Liver (tissue), 9 donors: ENCODE results near the gene UBASH3B. TPM values are rescaled to one million over a fixed set of nuclear protein-coding genes. Genes with fewer than 3 reads are reported as not detected.

Source experiments
- DNase-seq: peaks from one replicate; pipeline ENCODE4 v3.0.0-alpha.2; 2017; ENCODE audit warnings: low spot score
- H3K27ac ChIP-seq, 2 donors: one replicate each; pipeline ENCODE4 v1.7.0; 2013; ENCODE audit warnings: inconsistent platforms in 2 of 2, low read length in 2 of 2, control low read depth in 1 of 2, low read depth in 1 of 2, mild to moderate bottlenecking in 1 of 2
- H3K27me3 ChIP-seq, 4 donors: one replicate each; pipeline versions ENCODE4 v1.6.1 to v1.7.0; 2013; ENCODE audit warnings: low read length in 3 of 4, inconsistent platforms in 1 of 4, mild to moderate bottlenecking in 1 of 4, moderate library complexity in 1 of 4; ENCODE audit not compliant: control insufficient read depth in 4 of 4, insufficient read depth in 4 of 4
- H3K36me3 ChIP-seq, 4 donors: one replicate each; pipeline versions ENCODE4 v1.6.1 to v1.7.0; 2013; ENCODE audit warnings: low read length in 3 of 4, mild to moderate bottlenecking in 3 of 4, low read depth in 1 of 4, moderate library complexity in 1 of 4; ENCODE audit not compliant: control insufficient read depth in 4 of 4, insufficient read depth in 3 of 4
- H3K4me1 ChIP-seq, 4 donors: one replicate each; pipeline versions ENCODE4 v1.6.1 to v1.7.0; 2013; ENCODE audit warnings: low read length in 3 of 4, mild to moderate bottlenecking in 3 of 4, moderate library complexity in 1 of 4; ENCODE audit not compliant: control insufficient read depth in 4 of 4, insufficient read depth in 4 of 4
- H3K4me3 ChIP-seq, 3 donors: one replicate each; pipeline versions ENCODE4 v1.6.1 to v1.7.0; 2013; ENCODE audit warnings: low read length in 3 of 3, control low read depth in 1 of 3, low read depth in 1 of 3, mild to moderate bottlenecking in 1 of 3
- H3K9ac ChIP-seq, 2 donors: one replicate each; pipeline ENCODE4 v1.7.0; 2013; ENCODE audit warnings: low read length in 2 of 2, mild to moderate bottlenecking in 2 of 2, moderate library complexity in 2 of 2, control low read depth in 1 of 2, low read depth in 1 of 2
- H3K9me3 ChIP-seq, 4 donors: one replicate each; pipeline versions ENCODE4 v1.6.1 to v1.7.0; 2013; ENCODE audit warnings: low read length in 3 of 4; ENCODE audit not compliant: control insufficient read depth in 4 of 4
- EGR1 ChIP-seq, 2 donors: IDR thresholded peaks; 2 replicates each; pipeline ENCODE4 v1.6.1; 2016 to 2018; ENCODE audit warnings: antibody characterized with exemption in 2 of 2, low read depth in 2 of 2
- FOXA1 ChIP-seq: IDR thresholded peaks from 2 replicates; pipeline ENCODE4 v1.6.1; 2016; ENCODE audit warnings: antibody characterized with exemption
- FOXA2 ChIP-seq: IDR thresholded peaks from 2 replicates; pipeline ENCODE4 v1.6.1; 2016; ENCODE audit warnings: antibody characterized with exemption
- GABPA ChIP-seq, 2 donors: IDR thresholded peaks in 1 of 2; conservative IDR thresholded peaks in 1 of 2; 2 replicates each; pipeline ENCODE4 v1.6.1; 2016; ENCODE audit warnings: antibody characterized with exemption in 2 of 2, mild to moderate bottlenecking in 1 of 2, moderate library complexity in 1 of 2
- HNF4A ChIP-seq, 2 donors: conservative IDR thresholded peaks; 2 replicates each; pipeline ENCODE4 v1.6.1; 2016; ENCODE audit warnings: antibody characterized with exemption in 2 of 2, mild to moderate bottlenecking in 2 of 2
- HNF4G ChIP-seq: IDR thresholded peaks from 2 replicates; pipeline ENCODE4 v1.6.1; 2016; ENCODE audit warnings: antibody characterized with exemption
- JUND ChIP-seq, 2 donors: IDR thresholded peaks; 2 replicates each; pipeline ENCODE4 v1.6.1; 2016; ENCODE audit warnings: antibody characterized with exemption in 2 of 2
- NR2F2 ChIP-seq: IDR thresholded peaks from 2 replicates; pipeline ENCODE4 v1.6.1; 2016; ENCODE audit warnings: antibody characterized with exemption
- RAD21 ChIP-seq, 2 donors: IDR thresholded peaks; 2 replicates each; pipeline ENCODE4 v1.6.1; 2016; ENCODE audit warnings: antibody characterized with exemption in 2 of 2, mild to moderate bottlenecking in 2 of 2
- RXRA ChIP-seq, 2 donors: IDR thresholded peaks; 2 replicates each; pipeline ENCODE4 v1.6.1; 2017 to 2018; ENCODE audit warnings: antibody characterized with exemption in 2 of 2, mild to moderate bottlenecking in 1 of 2
- SP1 ChIP-seq: IDR thresholded peaks from 2 replicates; pipeline ENCODE4 v1.6.1; 2018; ENCODE audit warnings: antibody characterized with exemption, mild to moderate bottlenecking
- TAF1 ChIP-seq: conservative IDR thresholded peaks from 2 replicates; pipeline ENCODE4 v1.6.1; 2016; ENCODE audit warnings: antibody characterized with exemption, mild to moderate bottlenecking
- YY1 ChIP-seq: IDR thresholded peaks from 2 replicates; pipeline ENCODE4 v1.6.1; 2016; ENCODE audit warnings: antibody characterized with exemption, mild to moderate bottlenecking
- WGBS: extraction: QIAGEN DNeasy Blood & Tissue Kit; methylation state at CpG from one replicate; pipeline ENCODE4 v1.1.7; 2013; 5-methylcytosine and 5-hydroxymethylcytosine counted together
- polyA plus RNA-seq, 2 donors: library from polyadenylated mRNA; stranded (reverse) in 1 of 2; unstranded in 1 of 2; fragments of 200-250 nt in 1 of 2; fragments of >200 nt in 1 of 2; fragmentation: Nextera tagmentation in 1 of 2; extraction: Ambion mirVana in 1 of 2; gene quantifications; one replicate each; pipeline versions ENCODE4 v1.2.1 to v1.2.3, GENCODE V29; 2013 to 2015
- total RNA-seq, 2 donors: library from RNA; depleted of rRNA; stranded (reverse); fragments of >200 nt; gene quantifications; one replicate each; pipeline ENCODE4 v1.2.3, GENCODE V29; 2014
- TF ChIP-seq, protein P1 (sequence below): fragments of 150-350 bp; IDR thresholded peaks from 2 replicates; pipeline ENCODE4 v1.5.1; 2017; ENCODE audit warnings: improper control_type of control experiment, low read depth, low read length; ENCODE audit not compliant: missing input control
- TF ChIP-seq, protein P2 (sequence below): IDR thresholded peaks from 2 replicates; pipeline ENCODE4 v1.6.1; 2016; ENCODE audit warnings: antibody characterized with exemption
- TF ChIP-seq, protein P3 (sequence below): IDR thresholded peaks from 2 replicates; pipeline ENCODE4 v1.6.1; 2016; ENCODE audit warnings: antibody characterized with exemption, mild to moderate bottlenecking
- donor health status: healthy.
- donor health status: healthy.
- donor health status: healthy.
- donor health status: healthy.
- donor health status: healthy.

The UBASH3B gene
- total and polyA plus RNA-seq, 4 donors: 0.48 to 5.5 (median 2.5) TPM

DNA sequence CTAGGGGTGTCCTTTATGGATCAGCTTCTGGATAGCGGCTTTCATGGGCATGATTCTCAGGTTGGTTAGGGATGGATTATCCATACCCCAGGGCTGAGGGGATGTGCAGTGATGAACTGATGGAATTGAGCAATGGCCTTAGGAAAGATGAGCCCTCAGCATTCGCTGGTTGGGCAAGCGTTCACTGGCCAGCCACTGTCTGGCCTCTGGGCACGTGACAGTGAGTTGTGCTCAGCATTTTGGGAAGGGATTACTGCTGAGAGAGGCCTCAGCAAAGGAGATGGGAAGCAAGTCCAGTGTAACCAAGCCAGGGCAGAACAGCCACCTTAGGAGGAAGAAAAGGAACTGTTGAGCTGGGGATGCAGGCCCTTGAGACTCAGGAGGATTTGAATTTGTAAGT, 17.4 kb downstream of the UBASH3B start:
- no peak overlapping the region for H3K27ac ChIP-seq
- no peaks in the 10 kb centered on the region for H3K27me3 ChIP-seq
- H3K9me3 ChIP-seq: peaks cover 0 to 6% (median 1%) of the 10 kb centered on the region in 4 donors
- no peak for DNase-seq
- no peak overlapping the region for H3K4me3 ChIP-seq
- H3K4me1 ChIP-seq: peaks cover 0 to 13% (median 8%) of the 10 kb centered on the region in 4 donors
- no peak overlapping the region for H3K9ac ChIP-seq
- no peaks in the 10 kb centered on the region for H3K36me3 ChIP-seq
- 89% methylated on average over 4 of the region's 4 CpGs for WGBS
- TF ChIP-seq EGR1 (IDR thresholded peaks at IDR 0.05; ENCODE audit: low read depth in 2 of 2) (no peak), TAF1 (no peak)
- TF ChIP-seq, protein P1, sequence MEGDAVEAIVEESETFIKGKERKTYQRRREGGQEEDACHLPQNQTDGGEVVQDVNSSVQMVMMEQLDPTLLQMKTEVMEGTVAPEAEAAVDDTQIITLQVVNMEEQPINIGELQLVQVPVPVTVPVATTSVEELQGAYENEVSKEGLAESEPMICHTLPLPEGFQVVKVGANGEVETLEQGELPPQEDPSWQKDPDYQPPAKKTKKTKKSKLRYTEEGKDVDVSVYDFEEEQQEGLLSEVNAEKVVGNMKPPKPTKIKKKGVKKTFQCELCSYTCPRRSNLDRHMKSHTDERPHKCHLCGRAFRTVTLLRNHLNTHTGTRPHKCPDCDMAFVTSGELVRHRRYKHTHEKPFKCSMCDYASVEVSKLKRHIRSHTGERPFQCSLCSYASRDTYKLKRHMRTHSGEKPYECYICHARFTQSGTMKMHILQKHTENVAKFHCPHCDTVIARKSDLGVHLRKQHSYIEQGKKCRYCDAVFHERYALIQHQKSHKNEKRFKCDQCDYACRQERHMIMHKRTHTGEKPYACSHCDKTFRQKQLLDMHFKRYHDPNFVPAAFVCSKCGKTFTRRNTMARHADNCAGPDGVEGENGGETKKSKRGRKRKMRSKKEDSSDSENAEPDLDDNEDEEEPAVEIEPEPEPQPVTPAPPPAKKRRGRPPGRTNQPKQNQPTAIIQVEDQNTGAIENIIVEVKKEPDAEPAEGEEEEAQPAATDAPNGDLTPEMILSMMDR: no peak

DNA sequence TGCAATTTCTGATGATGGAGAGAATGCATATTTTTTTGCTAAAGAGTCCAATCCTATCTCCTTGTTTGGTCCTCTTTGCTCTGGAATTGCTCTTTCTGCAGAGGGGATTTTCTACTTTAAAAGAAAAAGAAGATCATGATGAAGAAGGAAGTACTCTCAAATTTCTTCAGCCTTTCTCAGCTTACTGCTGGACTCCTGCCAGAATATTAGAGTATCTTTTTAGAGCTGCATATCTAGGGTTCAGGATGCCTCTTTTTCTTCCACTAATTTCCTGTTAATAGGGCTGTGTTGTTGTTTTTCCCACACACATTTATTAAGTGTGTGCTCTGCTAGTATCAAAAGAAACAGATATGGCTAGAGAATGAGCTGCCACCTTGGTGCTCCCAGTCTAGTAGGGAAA, 18.2 kb downstream of the UBASH3B start:
- no peak overlapping the region for H3K27ac ChIP-seq
- TF ChIP-seq TAF1 (no peak), NR2F2 (no peak), HNF4A (conservative IDR thresholded peaks at IDR 0.05) (no peak), FOXA2 (no peak), YY1 (no peak), FOXA1 (no peak), RXRA (IDR thresholded peaks at IDR 0.05) (no peak)
- TF ChIP-seq, protein P2, sequence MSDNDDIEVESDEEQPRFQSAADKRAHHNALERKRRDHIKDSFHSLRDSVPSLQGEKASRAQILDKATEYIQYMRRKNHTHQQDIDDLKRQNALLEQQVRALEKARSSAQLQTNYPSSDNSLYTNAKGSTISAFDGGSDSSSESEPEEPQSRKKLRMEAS: no peak
- DNase-seq: no peak
- peaks cover 0 to 5% (median 1%) of the 10 kb centered on the region in 4 donors for H3K9me3 ChIP-seq
- no peak overlapping the region for H3K9ac ChIP-seq
- H3K4me3 ChIP-seq: no peak overlapping the region
- peaks cover 0 to 13% (median 8%) of the 10 kb centered on the region in 4 donors for H3K4me1 ChIP-seq
- H3K27me3 ChIP-seq: no peaks in the 10 kb centered on the region
- H3K36me3 ChIP-seq: no peaks in the 10 kb centered on the region

DNA sequence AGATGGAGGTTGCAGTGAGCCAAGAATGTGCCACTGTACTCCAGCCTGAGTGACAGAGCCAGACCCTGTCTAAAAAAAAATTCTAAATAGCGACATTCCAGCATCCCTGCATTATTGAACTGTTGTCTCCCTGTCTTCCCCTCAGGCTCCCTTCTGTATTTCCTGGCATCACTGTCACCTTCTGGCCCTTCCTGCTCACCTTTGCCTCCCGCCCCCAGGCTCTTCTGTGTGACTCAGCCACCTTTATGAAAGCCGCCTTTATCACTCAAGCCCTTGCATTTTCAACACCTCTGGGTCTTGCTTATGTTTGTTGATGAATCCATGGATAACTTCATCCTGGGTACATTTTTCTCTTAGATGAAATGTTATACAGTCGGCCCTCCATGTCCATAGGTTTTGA, 21.1 kb downstream of the UBASH3B start:
- H3K9me3 ChIP-seq: no peaks in the 10 kb centered on the region
- TF ChIP-seq SP1: no peak
- TF ChIP-seq FOXA2: no peak
- no peak for TF ChIP-seq NR2F2
- no peak for TF ChIP-seq GABPA (IDR thresholded peaks at IDR 0.05 in 1 of 2, conservative IDR thresholded peaks at IDR 0.05 in 1 of 2)
- no peak for TF ChIP-seq RXRA (IDR thresholded peaks at IDR 0.05)
- TF ChIP-seq JUND (IDR thresholded peaks at IDR 0.05): no peak
- no peak for TF ChIP-seq HNF4G
- TF ChIP-seq HNF4A (conservative IDR thresholded peaks at IDR 0.05): no peak
- no peak for TF ChIP-seq FOXA1
- H3K4me1 ChIP-seq: peaks cover 0 to 13% (median 8%) of the 10 kb centered on the region in 4 donors
- H3K27ac ChIP-seq: no peak overlapping the region
- no peaks in the 10 kb centered on the region for H3K27me3 ChIP-seq
- WGBS: 94% methylated on average over 4 of the region's 4 CpGs
- no peak overlapping the region for H3K9ac ChIP-seq
- no peak for DNase-seq
- no peaks in the 10 kb centered on the region for H3K36me3 ChIP-seq
- H3K4me3 ChIP-seq: no peak overlapping the region

DNA sequence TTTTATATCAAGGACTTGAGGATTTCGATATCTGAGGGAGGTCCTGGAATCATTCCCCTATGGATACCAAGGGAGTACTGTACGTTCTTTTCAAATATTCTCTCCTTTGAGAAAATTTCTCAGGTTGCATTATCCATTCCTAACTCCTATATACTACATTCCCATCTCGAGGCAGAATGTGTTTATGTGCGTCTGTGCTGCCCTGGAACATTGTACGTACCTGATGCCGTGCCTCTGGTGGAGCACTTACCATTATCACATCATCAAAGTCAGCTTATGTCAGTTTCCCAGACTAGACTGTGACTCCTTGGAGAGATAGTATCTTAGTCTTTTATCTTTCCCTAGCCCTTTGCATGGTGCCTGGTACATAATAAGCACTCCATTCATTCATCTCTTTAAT, 21.7 kb downstream of the UBASH3B start:
- Histone ChIP-seq H3K4me1 (peaks cover 0 to 13% (median 8%) of the 10 kb centered on the region in 4 donors), H3K4me3 (no peak overlapping the region), H3K27ac (no peak overlapping the region), H3K27me3 (no peaks in the 10 kb centered on the region), H3K9me3 (no peaks in the 10 kb centered on the region), H3K36me3 (no peaks in the 10 kb centered on the region), H3K9ac (no peak overlapping the region)
- 94% methylated on average over 6 of the region's 6 CpGs for WGBS
- TF ChIP-seq YY1 (no peak), EGR1 (IDR thresholded peaks at IDR 0.05; ENCODE audit: low read depth in 2 of 2) (no peak), JUND (IDR thresholded peaks at IDR 0.05) (no peak), HNF4G (no peak), RAD21 (IDR thresholded peaks at IDR 0.05) (no peak), SP1 (no peak), HNF4A (conservative IDR thresholded peaks at IDR 0.05) (no peak), GABPA (IDR thresholded peaks at IDR 0.05 in 1 of 2, conservative IDR thresholded peaks at IDR 0.05 in 1 of 2) (no peak), NR2F2 (no peak)
- TF ChIP-seq, protein P3, sequence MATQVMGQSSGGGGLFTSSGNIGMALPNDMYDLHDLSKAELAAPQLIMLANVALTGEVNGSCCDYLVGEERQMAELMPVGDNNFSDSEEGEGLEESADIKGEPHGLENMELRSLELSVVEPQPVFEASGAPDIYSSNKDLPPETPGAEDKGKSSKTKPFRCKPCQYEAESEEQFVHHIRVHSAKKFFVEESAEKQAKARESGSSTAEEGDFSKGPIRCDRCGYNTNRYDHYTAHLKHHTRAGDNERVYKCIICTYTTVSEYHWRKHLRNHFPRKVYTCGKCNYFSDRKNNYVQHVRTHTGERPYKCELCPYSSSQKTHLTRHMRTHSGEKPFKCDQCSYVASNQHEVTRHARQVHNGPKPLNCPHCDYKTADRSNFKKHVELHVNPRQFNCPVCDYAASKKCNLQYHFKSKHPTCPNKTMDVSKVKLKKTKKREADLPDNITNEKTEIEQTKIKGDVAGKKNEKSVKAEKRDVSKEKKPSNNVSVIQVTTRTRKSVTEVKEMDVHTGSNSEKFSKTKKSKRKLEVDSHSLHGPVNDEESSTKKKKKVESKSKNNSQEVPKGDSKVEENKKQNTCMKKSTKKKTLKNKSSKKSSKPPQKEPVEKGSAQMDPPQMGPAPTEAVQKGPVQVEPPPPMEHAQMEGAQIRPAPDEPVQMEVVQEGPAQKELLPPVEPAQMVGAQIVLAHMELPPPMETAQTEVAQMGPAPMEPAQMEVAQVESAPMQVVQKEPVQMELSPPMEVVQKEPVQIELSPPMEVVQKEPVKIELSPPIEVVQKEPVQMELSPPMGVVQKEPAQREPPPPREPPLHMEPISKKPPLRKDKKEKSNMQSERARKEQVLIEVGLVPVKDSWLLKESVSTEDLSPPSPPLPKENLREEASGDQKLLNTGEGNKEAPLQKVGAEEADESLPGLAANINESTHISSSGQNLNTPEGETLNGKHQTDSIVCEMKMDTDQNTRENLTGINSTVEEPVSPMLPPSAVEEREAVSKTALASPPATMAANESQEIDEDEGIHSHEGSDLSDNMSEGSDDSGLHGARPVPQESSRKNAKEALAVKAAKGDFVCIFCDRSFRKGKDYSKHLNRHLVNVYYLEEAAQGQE: no peak
- no peak for DNase-seq
